Fibroblast of villous mesenchyme (primary cell): ENCODE measurements around the gene CARTPT. TPM values are rescaled to one million over a fixed set of nuclear protein-coding genes. Genes with fewer than 3 reads are reported as not detected.

ENCODE experiments used
- DNase-seq: peaks from one replicate; pipeline ENCODE4 v3.0.0-alpha.2; 2010; ENCODE audit warnings: low read depth
- H3K4me3 ChIP-seq: 2 replicates; pipeline ENCODE4 v1.5.1; 2011; ENCODE audit warnings: low read depth, mild to moderate bottlenecking, low read length
- total RNA-seq: library from RNA; depleted of rRNA; stranded (reverse); fragments of >200 nt; gene quantifications from 2 replicates; pipeline ENCODE4 v1.2.3, GENCODE V29; 2012
- TF ChIP-seq, protein P1 (sequence below): IDR thresholded peaks from 2 replicates; pipeline ENCODE4 v1.5.1; 2012; ENCODE audit warnings: low read depth, mild to moderate bottlenecking, low read length; ENCODE audit not compliant: insufficient read depth

The CARTPT gene
- total RNA-seq, 1 donor: not detected

DNA sequence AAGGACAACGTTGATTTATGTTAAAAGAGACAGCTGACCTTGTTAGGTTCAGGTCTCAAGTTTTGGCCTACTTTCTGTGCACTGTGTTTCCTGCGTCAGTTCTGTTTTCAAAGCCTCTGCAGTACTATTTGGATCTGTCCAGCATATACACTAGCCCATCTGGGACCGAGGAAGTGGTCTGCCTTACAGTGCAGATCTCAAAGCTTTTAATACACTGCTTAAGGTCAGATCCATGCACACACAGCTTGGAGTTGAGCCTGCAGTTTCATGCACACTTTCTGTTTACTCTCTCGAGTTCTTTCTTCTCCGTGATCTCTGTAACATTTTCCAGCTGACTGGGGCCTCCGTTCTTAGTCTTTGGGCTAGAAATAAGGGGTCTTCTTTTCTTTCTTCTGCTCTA, 24.1 kb downstream of the CARTPT start:
- DNase-seq: no peak
- TF ChIP-seq, protein P1, sequence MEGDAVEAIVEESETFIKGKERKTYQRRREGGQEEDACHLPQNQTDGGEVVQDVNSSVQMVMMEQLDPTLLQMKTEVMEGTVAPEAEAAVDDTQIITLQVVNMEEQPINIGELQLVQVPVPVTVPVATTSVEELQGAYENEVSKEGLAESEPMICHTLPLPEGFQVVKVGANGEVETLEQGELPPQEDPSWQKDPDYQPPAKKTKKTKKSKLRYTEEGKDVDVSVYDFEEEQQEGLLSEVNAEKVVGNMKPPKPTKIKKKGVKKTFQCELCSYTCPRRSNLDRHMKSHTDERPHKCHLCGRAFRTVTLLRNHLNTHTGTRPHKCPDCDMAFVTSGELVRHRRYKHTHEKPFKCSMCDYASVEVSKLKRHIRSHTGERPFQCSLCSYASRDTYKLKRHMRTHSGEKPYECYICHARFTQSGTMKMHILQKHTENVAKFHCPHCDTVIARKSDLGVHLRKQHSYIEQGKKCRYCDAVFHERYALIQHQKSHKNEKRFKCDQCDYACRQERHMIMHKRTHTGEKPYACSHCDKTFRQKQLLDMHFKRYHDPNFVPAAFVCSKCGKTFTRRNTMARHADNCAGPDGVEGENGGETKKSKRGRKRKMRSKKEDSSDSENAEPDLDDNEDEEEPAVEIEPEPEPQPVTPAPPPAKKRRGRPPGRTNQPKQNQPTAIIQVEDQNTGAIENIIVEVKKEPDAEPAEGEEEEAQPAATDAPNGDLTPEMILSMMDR: no peak

DNA sequence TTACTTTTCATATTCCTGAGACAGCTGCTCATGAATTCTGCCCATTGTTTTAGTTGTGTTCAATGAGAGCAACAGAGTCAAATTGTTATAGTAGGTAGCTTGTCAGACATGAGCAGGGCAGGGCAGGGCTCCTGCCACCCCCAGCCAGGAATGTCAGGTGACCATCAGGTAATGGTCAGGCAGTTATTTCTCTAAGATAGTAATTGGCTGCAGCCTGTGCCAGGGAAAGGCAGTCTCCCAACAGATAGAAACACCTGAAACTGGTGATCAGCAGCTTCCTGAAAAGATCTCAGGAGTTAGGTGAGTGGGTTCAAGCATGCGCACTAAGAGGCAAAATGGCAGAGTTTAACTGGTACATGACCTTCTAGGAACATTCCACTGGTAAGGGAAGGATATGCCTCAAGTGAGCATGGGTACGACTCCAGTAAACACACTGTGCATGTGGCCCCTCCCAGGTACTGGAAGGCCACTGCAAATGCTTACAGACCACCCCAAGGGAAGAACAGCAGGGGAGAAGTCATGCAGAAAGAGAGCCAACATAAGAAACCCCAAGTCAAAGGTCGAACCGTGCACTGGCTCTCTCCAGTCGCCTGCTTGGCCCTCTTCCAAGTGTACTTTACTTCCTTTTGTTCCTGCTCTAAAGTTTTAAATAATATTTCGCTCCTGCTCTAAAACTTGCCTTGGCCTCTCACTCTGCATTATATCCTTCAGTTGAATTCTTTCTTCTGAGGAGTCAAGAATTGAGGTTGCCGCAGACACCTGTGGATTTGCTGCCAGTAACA, 25.1 kb downstream of the CARTPT start:
- no peak overlapping the region for H3K4me3 ChIP-seq
- TF ChIP-seq, protein P1: no peak

More for the DNA sequence above, 24.1 kb downstream of the CARTPT start:
- H3K4me3 ChIP-seq: no peak overlapping the region

DNA sequence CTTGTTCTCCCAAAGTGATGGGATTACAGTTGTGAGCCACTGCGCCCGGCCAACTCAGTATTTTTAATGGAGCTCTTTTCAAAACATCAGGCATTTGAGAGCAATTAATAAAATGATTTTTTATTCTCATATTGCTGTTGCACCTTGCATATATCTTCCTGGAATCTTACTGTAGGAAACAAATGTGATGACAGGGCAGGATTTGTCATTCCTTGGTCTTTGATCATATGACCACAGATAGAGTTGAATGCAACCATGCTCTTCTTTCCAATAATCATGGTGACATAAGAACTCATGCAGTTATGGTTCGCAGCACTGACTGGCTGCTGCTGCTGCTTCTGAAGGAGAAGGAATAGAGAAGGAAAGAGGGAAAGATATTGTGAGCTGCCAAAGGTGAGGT, 28.1 kb downstream of the CARTPT start:
- TF ChIP-seq, protein P1: no peak
- no peak overlapping the region for H3K4me3 ChIP-seq
- no peak for DNase-seq

More for the DNA sequence above, 25.1 kb downstream of the CARTPT start:
- no peak for DNase-seq

DNA sequence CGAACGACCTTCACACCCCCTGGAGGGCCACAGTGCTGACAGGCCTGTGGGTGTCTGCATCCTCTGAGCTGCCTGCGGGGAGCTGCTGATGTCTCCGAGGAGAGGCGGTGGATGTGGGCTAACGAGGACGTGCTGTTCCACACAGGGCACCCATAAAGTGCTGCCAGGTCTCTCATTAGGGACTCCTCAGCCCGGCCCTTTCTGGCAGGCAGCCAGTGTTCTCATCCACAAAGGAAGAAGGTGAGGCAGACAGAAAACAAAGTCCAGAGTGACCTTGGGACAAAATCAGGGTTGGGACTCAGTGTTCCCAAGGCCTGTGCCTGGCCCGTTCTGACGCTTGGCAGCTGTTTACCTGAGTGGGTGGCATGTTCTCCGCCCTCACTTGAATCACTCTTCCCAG, 29.3 kb downstream of the CARTPT start:
- DNase-seq: no peak
- TF ChIP-seq, protein P1: no peak
- no peak overlapping the region for H3K4me3 ChIP-seq

DNA sequence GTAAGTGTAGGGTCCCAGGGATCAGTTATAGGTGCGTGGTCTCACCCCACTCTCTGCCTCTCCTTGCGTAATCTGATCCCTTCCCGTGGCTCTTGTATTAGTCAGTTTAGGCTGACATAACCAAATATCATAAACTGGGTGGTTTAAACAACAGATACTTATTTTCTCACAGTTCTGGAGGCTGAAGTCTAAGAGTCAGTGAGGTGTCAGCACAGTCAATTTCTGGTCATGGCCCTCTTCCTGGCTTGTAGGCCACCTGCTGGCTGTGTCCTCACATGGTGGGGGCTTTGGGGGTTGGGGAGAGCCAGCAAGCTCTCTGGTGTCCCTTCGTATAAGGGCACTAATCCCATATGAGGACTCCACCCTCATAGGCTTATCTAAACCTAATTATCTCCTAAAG, 32.3 kb downstream of the CARTPT start:
- H3K4me3 ChIP-seq: no peak overlapping the region
- no peak for DNase-seq
- TF ChIP-seq, protein P1: no peak

DNA sequence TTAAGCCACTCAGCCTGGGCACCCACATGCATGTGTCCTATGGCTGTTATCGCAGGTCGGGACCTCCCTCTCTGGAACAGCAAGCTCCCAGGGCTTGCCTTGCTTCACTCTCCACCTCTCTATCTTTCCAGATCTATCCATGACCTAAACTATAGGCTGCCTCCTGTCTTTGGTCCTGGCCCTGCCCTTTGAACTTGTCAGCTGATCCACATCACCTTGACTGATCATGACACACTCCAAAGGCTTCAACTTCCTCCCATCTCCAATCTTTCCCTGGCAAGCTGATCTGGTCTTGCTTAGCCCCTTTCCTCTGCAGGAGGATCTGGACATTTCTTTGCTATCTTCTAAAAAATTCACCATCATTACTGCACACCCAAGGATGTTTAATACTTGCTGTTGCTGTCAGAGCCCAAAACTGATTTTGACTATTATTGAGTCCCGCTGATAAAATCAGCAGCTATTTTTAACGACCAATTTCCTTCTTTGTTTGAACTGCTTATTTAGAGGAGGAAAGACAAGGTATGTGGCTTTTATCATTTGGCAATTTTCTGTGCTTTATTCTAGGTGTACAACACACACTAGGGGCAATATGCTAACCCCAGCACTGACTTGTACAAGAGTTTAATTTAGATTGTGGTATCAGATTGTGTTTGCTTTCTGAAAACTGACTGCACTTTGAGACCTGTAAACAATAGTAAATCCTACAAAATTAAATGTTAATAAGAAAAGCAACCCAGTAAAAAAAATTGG, 33.5 kb downstream of the CARTPT start:
- TF ChIP-seq, protein P1: no peak
- no peak overlapping the region for H3K4me3 ChIP-seq
- DNase-seq: no peak
